GM12874 (cell line): ENCODE measurements around the gene SCAF4.

Source experiments
- CTCF ChIP-seq: IDR thresholded peaks from 2 replicates; pipeline ENCODE4 v1.5.1; 2011; ENCODE audit warnings: low read depth, mild to moderate bottlenecking, control low read depth, low read length, moderate library complexity; ENCODE audit not compliant: insufficient read depth

SCAF4 gene

GRCh38 chr21:31733551-31734149 lies 1.7 kb upstream of the SCAF4 start:
- TF ChIP-seq CTCF, result no peak

- no peak for TF ChIP-seq CTCF
Observed at GRCh38 chr21:31732597-31733550, 956 bp upstream of the SCAF4 start.

GRCh38 chr21:31731056-31731856 lies 662 bp downstream of the SCAF4 start:
- TF ChIP-seq CTCF, result peak; percentile 35

GRCh38 chr21:31730712-31731055 lies 1.2 kb downstream of the SCAF4 start:
- TF ChIP-seq CTCF, result no peak

GRCh38 chr21:31729622-31730343 lies 2.1 kb downstream of the SCAF4 start:
- TF ChIP-seq CTCF, result no peak

GRCh38 chr21:31728952-31729351 lies 3.0 kb downstream of the SCAF4 start:
- no peak for TF ChIP-seq CTCF

- TF ChIP-seq CTCF, result no peak
Observed at GRCh38 chr21:31728191-31728590, 3.7 kb downstream of the SCAF4 start.
